Endothelial cell of hepatic sinusoid (primary cell): ENCODE measurements around the gene PFDN1.

ENCODE experiments used
- in situ Hi-C: cut with HindIII; loops from 2 replicates; pipeline ENCODE4 v1.10.0; 2017; ENCODE audit warnings: low sequenced_read_pairs

The PFDN1 gene

DNA sequence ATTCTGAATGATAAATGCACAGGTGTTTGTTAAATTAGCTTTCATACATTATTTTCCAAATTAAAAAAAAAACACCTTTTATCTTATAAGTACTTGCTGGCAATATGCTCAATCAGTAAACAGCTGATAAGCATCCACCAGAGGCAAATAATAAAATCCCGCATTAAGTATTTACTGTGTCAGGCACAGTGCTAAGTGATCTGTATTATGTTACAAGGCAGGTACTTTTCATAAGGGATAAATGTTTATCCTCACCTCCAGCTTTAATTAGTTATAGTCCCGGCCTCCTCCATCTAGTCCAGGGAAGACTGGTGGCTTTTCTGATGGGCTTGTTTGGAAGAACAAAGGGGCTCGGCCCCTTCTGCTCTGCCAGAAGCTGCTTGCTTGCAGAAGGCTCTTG is 40.1 kb downstream of the PFDN1 start:
- in situ Hi-C loops = loop anchor here (10.0 kb wide), 1 partner anchor 62 kb away; no protein-coding TSS in a partner anchor

DNA sequence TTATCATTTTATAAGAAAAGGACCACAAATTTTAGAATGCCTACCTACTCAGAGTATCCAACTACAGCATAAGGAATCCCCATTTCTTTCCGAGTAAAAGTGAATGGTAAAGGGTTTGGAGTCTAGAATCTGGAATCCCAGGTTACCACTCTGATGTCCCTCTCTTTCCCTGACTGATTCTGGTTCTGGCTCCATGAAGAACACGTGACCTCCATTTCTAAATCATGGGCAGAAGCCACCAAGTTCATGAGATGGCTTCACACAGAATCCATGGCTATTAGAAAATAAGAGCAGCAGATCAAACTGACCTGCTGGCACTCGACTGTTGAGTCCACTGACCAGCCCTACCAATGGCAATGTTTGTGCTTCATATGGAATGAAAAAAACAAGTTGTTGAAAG is 40.7 kb downstream of the PFDN1 start:
- in situ Hi-C loops = loop anchor here (10.0 kb wide), 1 partner anchor 63 kb away; no protein-coding TSS in a partner anchor

DNA sequence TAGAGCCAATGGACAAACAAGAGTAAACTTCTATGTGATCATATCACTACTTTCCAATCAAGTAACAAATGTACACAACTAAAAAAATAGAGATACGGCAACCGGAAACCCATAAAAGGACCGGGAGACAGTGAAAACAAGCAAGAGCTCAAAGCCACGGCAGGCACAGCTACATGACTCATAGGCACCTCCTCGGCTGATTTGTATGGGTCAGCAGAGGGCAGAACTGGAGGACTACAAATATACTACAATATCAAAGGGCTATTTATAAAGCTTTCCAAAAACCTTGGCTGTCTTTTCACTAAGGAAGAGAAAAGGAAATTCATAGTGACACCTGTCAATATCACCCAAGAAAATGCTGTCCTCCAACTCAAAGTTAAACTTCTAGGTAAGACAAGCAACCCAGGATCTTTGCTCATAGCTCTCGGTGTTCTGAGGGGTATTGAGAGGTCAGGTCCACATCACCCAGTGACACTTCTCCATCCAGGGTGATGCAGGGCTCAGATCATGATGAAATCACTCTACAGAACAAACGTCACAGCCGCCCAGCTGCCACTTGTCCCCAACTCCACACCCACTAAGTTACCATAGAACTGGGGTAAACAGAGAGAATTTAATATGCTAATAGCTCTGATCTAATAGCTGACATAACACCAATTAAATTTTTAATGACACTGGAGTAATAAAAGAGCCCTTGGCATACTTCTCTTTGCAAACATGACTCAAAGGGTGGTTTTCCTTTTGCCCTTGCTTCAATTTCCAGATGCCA is 41.3 kb downstream of the PFDN1 start:
- in situ Hi-C loops = loop anchor here (10.0 kb wide), 1 partner anchor 63 kb away; no protein-coding TSS in a partner anchor

DNA sequence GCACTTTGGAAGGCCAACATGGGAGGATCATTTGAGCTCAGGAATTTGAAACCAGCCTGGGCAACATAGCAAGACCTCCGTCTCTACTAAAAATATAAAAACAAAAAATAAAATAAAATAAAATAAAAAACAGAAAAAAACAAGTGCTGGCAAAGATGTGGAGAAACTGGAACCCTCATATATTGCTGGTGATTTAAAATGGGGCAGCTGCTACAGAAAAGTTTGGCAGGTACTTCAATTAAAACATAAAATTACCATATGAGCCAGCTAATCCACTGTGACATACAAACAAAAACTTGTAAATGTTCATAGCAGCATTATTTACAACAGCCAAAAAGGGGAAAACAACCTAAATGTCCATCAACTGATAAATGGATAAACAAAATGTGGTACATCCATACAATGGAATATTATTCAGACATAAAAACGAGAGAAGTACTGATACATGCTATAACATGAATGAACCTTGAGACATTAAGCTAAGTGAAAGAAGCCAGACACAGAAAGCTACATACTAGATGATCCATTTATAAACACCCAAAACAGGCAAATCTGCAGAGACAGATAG is 42.7 kb downstream of the PFDN1 start:
- in situ Hi-C loops = loop anchor here (10.0 kb wide), 1 partner anchor 65 kb away; no protein-coding TSS in a partner anchor

DNA sequence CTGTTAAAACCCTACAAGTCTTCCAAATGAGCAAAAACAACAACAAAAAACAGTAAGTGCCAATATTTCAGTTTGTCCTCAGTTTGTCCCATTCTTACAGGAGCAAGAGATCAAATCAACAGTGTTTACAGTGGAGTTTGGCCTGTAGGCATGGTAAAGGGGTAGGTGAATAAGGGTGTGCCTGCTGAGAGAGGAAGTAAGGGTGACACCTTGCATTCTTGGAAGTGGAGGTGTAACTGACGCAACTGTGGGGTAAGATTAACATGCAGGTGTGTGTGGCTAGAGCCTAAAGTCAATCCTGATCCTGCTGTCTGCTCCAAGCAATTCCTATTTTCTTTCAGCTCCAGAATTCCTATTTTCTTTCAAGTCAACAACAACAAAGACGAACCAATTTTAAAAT is 43.4 kb downstream of the PFDN1 start:
- in situ Hi-C loops = no loop called here

DNA sequence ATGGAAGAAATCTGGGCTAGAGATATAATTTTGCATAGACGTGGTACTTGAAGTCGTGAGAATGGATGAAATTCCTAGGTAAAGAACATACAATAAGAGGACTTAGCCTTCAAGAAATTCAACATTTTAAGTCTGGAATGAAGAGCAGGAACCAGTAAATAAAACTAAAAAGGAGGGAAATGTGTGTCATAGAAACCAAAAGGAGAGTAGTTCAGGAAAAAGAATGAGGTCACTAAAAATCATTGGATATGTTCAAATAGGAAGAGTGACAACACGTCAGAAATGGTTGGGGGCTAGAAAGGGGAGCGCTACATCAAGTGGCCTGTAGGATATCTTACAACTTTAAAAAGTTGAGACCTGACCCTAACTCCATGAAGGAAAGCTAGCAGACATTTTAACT is 44.0 kb downstream of the PFDN1 start:
- in situ Hi-C loops = no loop called here

DNA sequence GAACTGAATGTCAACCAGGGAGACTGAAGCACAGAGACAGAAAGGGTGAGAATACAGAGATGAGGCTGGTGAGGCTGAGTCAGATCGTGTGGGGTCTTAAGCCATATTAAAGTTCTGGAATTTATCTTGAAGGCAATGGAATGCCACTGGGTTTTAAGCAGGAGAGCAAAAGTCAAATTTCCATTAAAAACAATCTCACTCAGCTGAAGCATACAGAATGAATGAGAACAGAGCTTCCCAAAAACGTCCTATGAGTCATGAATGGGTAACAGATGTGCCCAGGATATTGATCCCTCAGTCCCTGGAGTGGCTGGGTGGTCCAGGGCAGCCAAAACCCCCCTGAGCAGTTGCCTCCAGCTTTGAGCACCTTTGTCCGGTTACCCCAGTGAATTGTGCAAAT is 44.9 kb downstream of the PFDN1 start:
- in situ Hi-C loops = no loop called here

DNA sequence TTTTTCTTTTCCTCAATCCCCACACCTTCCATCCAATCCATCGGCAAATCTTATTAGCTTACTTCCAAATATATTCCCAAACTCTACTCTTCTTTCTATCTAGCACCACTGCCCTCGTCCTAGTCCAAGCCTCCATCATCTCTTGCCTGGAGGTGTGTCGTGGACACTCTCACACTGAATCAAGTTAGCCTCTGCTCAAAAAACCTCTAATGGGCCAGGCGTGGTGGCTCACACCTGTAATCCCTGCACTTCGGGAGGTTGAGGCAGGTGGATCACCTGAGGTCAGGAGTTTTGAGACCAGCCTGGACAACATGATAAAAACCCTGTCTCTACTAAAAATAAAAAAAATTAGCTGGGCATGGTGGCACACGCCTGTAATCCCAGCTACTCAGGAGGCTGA is 46.2 kb downstream of the PFDN1 start:
- in situ Hi-C loops = no loop called here

DNA sequence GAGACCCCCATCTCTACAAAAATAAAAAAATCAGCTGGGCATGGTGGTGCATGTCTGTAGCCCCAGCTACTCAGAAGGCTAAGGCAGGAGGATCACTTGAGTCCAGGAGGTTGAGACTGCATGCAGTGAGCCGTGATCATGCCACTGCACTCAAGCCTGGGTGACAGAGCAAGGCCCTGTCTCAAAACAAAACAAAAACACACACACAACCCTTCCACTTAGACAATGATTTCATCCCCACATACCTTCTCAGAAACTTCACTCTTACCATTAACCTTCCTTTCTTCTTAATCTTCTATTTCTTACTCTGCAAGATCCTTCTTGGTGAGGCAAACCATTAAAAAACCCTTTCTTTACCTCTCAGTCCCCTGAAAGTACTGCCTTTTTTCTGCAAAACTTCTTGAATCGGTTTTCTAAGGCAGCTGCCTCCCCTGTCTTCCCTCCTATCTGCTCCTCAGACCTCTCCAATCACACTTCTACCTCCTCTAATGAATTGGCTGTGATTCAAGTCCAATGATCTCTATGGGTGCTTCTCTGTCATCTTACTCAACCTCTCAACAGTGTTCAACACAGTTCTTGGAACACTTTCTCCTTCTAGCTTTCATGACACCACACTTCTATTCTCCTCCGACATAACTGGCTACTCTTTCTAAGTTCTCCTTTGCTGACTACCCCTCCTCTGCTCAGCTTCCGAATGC is 47.3 kb downstream of the PFDN1 start:
- in situ Hi-C loops = no loop called here

DNA sequence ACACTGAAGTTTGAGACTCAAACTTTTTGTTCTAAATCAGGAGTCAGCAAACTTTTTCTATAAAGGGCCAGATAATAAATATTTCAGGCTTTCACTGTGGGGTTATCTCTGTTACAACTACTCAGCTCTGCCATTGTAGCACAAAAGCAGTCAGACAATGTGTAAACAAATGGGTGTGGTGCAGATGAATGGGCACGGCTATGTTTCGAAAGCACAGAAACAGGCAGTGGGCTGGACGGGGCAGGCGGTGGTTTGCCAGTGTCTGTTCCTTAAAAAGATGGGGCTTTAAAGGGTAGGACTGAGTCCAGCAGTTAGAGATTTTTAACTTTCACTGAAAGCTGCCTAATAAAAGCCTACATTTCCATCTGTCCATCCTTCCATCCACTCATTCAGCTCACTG is 48.9 kb downstream of the PFDN1 start:
- in situ Hi-C loops = no loop called here

DNA sequence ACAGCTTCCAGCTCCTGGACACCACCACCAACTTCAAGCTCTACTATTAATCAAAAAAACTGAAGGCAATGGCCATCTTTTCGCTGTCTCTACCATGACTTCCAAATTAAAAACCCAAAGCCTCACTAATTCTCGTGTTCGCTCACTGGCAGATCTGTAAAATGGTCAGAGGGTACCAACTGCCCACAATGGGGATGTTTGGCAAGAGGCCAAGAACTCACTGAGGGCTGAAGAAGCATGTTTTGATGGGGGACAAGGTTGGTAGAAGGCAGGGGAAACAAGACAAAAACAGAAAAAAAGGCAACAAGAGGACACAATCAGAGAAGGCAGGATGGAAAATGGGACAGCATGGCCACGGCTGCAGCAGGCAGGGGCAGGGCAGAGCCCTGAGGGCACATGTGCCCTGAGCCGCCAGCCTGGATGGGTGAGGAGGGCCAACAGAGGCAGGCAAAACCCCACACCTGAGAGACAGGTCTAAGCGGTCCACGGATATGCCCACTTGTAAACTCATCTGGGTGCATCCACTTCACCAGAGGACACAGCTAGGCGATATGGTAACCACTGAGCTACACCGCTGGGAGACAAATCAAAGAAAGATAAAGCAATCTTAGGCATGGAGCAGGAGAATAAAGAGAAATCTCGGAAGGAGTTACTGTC is 50.3 kb downstream of the PFDN1 start:
- in situ Hi-C loops = no loop called here

DNA sequence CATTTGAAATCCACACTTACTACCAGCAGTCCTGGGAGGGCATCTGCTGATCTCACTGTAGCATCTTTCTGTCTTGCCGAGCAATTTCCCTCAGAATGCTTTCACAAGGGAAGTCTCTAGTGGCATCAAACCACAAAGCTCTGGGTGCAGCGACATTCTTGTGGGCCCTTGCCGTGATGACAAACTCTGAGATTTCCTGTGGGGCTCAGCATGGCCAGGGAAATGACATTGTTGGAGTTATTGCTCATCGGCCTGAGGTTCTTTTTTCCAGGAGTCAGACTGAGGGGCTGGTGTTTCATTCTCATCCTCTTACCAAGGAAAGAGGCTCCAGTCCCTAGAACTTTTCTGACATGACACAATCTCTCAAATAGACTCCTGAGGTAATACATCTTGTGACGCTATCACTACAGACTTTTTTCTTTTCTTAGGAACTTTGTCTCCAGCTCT is 51.4 kb downstream of the PFDN1 start:
- in situ Hi-C loops = no loop called here

DNA sequence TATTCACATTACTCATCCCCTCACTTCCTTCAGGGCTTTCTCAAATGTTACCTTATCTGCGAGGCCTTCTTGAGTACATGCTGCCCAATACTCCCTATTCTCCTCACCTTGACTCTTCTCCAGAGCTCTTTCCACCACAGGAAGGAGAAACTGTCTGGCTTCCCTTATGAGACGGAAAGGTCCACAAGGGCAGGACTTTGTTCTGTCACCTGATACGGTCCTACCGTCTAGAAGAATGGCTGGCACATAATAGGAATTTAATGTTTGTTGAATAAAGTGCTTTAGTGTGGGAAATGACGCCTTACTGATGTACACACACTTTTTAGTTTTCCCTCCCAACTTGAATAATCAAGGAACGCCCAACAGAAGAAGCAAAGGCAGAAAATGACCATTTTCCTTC is 52.5 kb downstream of the PFDN1 start:
- in situ Hi-C loops = no loop called here

DNA sequence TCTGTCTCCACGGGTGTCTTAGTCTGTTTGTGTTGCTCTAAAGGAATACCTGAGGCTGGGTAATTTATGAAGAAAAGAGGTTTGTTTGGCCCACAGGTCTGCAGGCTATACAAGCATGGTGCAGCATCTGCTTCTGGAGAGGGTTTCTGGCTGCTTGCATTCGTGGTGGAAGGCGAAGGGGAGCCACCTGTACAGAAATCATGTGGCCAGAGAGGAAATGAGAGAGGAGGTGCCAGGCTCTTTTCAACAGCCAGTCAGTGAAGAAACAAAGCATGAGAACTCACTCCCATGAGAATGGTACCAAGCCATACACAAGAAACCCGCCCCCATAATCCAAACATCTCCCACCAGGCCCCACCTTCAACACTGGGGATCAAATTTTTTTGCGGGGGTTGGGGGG is 53.4 kb downstream of the PFDN1 start:
- in situ Hi-C loops = no loop called here

DNA sequence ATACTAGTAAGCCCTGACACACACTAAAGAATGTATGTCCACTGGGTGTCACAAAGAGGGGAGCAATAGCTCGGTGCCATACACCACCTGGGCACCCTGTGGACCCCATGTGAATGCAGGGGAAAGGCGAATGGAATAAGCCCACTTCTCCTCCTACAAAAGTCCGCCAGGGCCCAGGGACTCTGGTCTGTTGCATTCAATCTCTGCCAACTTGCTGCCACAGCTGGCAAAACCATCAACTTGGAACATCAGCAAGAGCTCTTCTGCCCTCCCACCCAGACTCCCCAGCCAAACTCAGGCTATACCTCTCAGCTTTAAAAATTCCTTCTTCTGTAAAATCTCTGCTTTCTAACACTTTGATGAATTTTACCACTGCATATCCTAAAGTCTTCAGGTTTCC is 54.5 kb downstream of the PFDN1 start:
- in situ Hi-C loops = no loop called here

DNA sequence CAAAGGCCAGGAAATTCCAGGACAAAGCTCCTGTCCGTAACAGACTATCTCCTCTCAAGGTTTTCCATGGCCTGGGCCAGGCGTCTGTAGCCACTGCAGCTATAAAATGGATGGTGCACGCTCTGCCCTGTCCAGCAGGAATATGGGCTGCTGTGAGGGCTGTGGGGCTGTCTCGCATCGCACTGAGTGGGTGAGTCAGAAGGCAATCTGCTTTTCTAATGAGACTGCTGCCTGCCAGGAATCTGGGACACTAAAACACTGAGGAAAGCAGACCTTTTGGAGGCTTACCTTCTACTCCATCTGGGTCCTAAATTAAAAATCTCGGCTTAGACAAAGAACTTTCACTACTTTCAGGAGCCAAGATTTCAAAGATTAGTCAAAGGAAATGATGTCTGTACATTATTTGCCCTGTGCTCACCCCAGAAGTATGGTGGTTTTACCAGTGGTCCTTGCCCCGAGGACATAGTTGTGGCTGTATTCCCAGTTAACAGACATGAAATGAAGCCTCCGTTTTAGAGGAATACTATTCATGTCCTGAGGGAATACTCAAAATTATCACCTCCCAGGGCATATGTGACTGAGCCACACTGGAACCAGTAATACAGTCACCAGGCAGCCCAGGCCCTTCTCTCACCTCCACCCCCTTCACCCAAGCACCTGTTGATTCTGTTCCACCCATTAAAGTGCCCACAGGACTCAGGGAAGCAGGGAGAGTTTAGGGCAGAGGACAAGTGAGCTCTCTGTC is 56.4 kb downstream of the PFDN1 start:
- in situ Hi-C loops = no loop called here

DNA sequence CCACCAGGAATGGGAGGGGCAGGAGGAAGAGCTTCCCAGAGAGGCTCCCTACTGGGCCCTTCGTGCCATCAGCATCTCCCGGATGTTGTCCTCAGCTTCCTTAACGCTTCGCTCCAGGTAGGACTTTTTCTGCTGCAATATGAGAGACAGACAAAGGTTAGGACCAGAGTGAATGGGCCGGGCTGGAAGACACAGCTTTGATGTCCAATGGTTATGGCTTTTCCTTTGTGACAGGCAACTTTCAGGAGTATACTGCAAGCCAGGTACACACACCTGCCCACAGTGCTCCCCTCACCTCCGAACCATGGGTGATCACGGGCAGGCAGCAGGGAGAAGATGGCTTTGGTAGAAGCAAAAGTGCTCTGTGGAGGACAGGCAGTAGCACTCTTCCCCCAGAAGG is 57.0 kb downstream of the PFDN1 start:
- in situ Hi-C loops = no loop called here

DNA sequence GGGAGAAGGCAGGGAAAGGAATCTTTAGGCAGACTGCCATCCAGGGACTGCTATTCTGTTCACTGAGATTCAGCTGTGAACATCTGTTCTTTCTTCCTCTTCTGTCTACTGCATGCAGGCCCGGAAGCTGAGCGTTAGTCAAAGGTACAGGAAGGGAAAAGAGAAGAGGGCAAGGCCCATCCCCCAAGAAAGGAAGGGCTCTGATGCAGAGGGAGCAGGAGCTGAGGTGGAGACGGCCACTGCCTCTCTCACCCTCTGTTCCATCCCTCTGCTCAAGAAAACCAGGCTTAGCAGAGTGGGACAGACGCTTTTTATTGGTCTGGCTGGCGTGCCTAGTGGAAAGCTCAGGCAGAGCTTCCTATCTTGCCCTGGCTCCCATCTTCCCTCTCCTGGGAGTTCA is 57.6 kb downstream of the PFDN1 start:
- in situ Hi-C loops = no loop called here

DNA sequence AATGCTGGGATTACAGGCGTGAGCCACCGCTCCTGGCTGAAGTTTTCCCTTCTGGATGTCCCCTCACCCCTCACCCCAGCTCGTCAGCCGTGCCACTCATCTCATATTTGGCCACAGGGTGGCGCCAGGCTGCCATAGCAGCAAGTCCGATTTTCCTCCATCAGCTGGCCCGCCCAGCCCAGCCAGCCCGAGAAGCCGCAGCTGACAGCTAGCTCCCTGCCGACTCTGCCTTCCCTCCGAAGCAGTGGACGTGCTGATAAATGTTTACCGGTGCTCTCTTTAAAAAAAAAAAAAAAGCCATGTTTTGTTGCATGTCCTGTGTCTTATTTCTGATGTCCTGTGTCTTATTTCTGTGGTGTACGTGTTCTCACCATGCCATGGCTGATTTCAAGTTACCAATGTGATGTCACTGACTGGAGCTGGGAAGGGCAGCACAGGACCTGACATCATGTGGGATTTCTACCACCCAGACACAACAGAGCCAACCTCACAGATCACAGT is 58.3 kb downstream of the PFDN1 start:
- in situ Hi-C loops = no loop called here

DNA sequence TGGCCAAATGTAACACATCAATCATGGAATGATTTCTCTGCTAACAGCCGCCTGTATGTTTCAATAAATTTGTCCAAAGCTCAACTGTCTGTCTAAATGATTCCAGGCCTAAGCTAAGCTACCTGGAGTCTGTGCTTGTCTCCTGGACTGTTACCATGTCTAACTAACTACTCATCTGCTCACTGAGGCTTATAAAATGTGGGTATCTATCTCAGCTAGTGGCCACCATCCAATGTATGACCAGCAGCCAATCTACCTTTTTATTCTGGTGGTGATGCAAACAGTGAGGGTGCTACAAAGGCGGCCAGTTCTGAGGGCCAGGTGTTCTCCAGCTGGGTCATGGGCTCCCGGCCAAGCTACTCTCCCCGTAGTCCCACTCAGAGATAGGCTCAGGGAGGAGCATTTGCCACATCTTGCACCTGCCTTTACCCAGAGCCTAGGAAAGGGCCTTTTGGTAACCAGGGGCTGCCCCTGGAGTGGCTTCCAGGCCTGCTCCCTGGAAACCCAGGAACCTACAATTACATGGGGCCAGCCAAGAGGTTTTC is 59.1 kb downstream of the PFDN1 start:
- in situ Hi-C loops = no loop called here
